Measurements from ENCODE around the gene GCG.
A peak's percentile ranks its signal among the peaks of the same experiment; 100 is the strongest.

The GCG gene

DNA sequence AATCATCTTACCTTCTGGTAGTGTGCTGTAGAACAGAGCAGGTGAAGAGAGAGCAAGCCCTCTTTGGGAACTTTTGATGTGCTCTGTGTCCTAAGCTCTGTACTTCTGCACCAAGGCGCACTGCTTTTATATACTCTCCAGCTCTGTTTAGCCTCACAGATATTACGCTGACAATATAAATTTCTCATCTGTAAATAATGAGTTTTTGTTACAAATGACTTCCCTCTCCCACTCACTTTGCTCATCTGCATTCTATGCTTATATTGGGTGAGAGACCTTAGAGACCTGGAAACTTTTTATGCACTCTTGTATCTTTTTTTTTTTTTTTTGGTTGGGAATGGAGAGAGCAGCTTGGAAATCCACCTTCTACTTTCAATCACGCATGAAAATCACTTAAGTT is at the start of gene GCG:
TSS of gene GCG (minus strand) at position 101 of the 400 bp plus-strand sequence. CDS start 3,069 bp downstream, outside the sequence.
- no peak for DNase-seq

DNA sequence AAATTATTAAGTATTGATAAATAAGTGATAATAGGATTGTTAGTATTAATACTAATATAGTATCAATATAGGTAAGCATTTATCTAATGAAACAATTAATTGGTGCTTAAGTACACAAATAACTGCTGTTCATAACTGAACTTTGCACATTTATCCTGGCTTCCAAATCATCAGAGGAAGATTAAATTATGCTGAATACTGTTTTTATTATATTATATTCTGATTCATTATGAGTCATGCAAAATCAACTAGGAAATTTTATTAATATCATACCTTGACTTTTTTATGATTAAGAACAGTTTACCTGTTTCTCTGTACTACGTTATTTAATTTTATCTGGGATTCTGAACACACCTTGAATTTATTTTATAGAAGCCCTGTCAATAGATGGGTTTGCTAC is 48.6 kb upstream of the GCG start:
- no peak for DNase-seq

- DNase-seq = no peak
Measured at GRCh38 chr2:162199913-162200312, 47.9 kb upstream of the GCG start.

- no peak for DNase-seq
Measured at GRCh38 chr2:162198239-162198638, 46.2 kb upstream of the GCG start.

DNA sequence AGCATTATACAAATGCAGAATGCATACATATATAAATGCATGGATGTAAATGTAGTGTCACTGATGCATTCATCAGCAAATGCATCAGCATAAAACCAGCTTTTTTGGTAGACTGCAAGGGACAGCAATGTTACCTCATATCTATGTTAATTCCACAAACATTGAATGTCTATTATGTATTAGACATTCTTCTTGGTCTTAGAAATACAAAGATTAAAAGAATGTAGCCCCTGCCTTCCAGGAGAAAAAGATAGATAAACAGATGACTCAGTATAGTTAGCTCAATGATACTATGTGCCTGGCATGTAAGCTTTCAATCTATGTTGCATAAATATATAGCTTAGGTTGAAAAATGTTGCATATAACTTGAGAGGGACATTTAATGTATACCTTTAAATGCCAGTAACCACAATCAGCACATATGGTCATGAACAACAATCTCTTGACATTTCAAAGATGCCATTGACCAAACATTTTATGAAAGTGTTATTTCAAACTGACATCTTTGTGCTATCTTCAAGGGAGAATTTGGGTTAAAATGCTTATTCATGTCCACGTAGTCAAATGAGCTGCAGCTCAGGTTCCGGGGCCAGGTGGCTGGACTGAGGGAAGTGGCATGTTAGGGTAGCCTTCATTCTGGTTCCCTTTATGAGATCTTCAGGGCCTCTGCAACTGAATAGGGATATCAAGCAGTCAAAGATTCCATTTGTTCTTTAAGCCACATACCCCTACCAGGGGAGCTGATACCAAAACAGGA is 45.2 kb upstream of the GCG start:
- DNase-seq = no peak

DNA sequence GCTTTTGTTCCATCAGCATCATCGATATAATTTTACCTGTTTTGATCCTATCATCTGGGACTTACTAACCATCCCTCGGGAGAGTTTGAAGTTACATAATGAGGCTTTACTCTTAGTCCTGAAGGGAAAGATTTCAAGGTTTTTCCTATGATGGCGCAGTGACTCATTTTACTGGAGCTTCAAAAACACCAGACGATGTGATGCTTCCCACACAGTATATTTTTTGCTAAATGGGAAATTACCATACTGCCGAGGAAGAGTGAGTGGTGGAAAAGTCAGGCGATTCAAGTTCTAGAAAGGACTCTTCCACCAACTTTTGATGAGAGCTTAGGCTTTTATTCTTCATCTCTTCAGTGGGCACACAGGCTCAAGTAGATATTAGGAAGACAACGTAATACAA is 44.6 kb upstream of the GCG start:
- DNase-seq = no peak

DNA sequence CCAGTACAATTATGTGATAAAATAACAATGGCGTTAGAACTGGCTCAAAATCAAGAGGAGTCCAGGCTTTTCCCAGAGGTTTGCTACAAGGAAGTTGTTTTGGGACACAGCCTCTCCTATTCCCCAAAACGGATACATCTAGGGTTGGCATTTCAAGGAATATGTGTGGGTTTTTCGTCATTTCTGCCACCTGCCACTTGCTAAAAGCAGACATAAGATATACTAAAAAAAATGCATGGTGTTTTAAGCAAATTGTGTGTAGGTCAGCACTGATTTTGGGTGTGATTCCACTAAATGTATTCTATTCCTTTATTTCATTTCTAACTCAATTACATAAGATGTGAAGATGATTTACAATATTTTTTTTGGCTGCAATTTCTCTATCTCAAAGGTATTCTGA is 36.4 kb upstream of the GCG start:
- DNase-seq = no peak

- DNase-seq = no peak
Measured at GRCh38 chr2:162185541-162186232, 33.6 kb upstream of the GCG start.

- no peak for DNase-seq
Measured at GRCh38 chr2:162184821-162185450, 32.9 kb upstream of the GCG start.

DNA sequence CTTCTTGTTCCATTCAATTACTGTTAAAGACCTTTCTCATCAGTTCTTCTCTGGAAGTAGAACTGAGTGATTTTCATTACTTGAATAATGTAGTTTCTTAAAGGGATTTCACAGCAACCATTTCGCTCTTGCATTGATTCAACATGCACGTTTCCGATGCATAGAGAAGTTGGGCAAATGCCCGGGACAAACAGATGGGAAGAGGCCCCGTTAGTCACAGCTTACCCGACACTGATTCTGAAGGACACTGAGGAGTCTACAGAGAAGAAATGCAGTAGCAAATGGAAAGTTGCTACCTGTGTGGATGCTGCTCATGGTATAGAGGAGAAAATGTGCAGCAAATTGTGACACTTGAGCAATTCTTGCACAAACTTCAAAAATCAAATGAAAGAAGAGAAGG is 32.3 kb upstream of the GCG start:
- no peak for DNase-seq

DNA sequence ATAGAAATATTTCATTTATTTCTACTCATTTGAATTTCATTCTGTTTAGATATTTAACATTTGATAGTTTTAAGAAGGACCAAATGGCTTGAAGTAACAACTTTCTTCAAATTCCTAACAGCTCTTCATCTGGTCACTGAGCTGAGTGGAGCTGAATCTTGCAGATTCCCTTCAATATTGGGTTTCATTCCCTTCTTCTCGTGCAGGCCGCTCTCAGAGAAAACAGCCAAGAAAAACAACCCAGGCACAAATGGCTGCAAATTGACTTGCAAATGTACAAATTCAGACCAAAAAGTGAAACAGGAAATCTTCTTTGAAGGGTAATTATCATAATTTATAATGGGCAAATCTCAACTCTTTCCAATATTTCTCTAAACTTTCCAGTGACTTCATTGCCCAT is 30.3 kb upstream of the GCG start:
- no peak for DNase-seq

GRCh38 chr2:162177301-162177700 is 25.3 kb upstream of the GCG start:
- no peak for DNase-seq

DNA sequence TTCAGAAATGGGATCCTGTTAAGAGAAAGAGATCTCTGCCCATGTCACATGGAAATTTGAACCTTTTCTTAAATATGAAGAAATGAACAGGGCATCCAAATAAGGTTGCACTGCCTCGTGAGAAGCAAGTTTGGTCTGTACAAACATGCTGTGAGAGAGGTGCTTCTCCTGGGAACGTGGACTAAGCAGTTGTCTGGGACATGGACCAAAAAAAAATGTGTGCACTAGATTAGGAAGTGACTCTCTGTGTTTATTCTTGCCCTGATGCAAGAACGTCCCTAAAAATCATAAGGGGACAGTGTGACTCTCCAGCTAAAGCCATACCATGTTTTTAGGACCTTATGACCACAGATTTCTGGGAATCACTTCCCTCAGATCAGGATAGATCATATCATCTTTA is 23.7 kb upstream of the GCG start:
- DNase-seq = no peak

GRCh38 chr2:162174746-162175145 is 22.7 kb upstream of the GCG start:
- no peak for DNase-seq

DNA sequence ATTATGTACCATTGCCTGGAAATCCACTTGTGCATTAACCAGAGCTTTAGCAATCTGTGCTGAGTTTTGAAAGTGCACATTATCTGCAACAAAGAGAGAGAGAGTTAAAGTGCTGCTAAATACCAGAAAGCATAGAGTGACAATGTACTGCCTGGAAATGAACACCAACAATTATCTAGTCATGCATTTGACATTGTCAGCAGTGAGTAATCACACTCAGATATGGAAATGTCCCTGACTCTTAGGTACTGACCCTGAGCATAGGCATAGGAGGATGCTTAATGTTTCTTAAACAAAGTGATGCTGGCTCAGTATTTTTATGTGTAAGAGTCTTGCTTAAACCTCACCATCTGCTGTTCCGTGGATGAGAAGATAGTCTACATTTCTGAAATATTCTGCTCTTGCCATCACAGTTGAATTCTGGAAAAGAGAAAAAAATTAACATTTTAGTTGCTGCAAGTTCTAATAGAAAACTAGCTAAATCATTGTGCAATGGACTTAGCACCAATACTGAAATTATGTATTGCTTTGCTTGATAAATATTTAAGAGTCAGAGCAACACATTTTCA is 20.8 kb upstream of the GCG start:
- no peak for DNase-seq

GRCh38 chr2:162166745-162167144 is 14.7 kb upstream of the GCG start:
- no peak for DNase-seq

GRCh38 chr2:162166174-162166573 is 14.1 kb upstream of the GCG start:
- DNase-seq = no peak

DNA sequence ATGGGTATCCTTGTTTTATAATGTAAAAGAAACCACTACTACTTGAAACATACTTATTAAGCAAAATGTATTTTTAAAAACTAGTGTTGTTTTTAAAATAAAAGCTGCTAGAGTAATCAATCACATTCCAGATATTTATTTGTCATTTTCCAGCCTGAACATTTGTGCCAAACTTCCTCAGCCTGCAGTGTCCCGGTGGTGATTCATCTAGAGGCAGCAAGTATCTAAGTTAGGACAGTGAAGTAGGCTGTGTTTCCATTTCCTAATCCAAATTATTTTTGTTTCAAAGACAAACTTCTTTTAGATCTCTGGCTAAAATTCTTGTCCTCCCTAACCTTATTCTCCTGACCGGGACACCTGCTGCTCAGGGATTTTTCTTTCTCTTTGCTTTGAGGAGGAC is 12.8 kb upstream of the GCG start:
- DNase-seq = no peak

- DNase-seq = no peak
Measured at GRCh38 chr2:162159446-162159845, 7.4 kb upstream of the GCG start.

DNA sequence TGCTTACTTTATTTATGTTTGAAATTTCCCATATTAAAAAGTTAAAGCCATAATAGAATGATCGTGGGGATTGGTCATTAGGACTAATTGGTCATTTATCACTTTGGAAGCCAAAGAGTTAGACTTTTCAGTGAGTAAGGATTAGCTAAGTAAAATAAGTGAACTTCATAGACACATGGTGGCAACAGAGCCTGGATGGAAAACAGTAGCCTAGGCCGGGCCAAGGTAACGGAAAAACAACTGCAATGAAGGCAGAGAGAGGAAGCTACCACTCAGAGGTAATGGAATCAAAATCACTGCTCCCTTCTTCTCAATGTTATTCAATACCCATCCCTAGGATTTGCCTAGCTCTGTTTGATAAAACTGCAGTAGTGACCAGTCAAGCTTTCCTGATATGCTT is 4.1 kb upstream of the GCG start:
- DNase-seq = no peak

GRCh38 chr2:162155093-162155492 is 3.0 kb upstream of the GCG start:
- no peak for DNase-seq

DNA sequence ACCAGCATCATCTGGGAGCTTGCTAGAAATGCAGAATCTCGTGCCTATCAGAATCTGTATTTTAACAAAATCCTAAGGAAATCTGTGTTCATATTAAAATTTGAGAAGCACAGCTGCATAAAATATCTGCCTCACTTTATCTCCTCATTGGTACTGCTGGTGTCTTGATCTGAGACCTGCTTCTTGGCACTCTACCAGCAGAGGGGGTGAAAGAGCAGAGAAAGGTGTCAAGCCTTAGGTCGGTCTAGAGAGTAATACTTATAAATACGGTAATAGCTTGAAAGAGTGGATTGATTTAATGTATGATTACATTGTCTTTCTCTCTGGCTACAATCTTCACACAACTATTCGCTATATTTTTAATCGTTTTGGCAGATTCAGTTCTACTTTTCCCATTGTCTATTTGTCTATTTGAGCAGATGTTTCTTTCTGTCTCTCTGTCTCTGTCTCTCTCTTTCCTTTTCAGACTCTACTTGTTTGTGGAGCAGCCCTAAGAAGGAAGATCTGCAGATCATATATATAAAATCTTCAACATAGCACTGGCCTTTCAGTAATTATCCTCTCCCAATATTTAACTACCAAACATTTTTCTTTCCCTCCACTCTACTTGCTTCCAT is 1.7 kb upstream of the GCG start:
- DNase-seq = peak; percentile 13

- no peak for DNase-seq
Measured at GRCh38 chr2:162149940-162150339, 2.1 kb downstream of the GCG start.
